HAP-1 (cell line): ENCODE data around the gene ZNF565.
"Not testable (repeated sequence)": the region's sequence is repeated elsewhere in the genome, so short reads cannot be mapped to it uniquely, and the experiment has no call there.

ENCODE experiments used
- DNase-seq, 2 experiments: peaks; one replicate each; pipeline ENCODE4 v3.0.0-alpha.2; 2016 to 2020; ENCODE audit warnings: low spot score in 2 of 2
- H3K27me3 ChIP-seq: fragments of 250-450 bp; sonication (Bioruptor Pico); 2 replicates; pipeline ENCODE4 v1.5.1; 2020; ENCODE audit warnings: low read depth, mild to moderate bottlenecking, moderate library complexity
- H3K36me3 ChIP-seq: fragments of 250-450 bp; sonication (Bioruptor Pico); replicated peaks from 2 replicates; pipeline ENCODE4 v1.5.1; 2020; ENCODE audit warnings: mild to moderate bottlenecking
- H3K4me1 ChIP-seq: fragments of 250-450 bp; sonication (Bioruptor Pico); 2 replicates; pipeline ENCODE4 v1.5.1; 2020; ENCODE audit warnings: mild to moderate bottlenecking
- H3K4me3 ChIP-seq: fragments of 250-450 bp; sonication (Bioruptor Pico); 2 replicates; pipeline ENCODE4 v1.5.1; 2020; ENCODE audit warnings: mild to moderate bottlenecking, moderate library complexity
- H3K9me3 ChIP-seq: fragments of 250-450 bp; sonication (Bioruptor Pico); 2 replicates; pipeline ENCODE4 v1.5.1; 2020; ENCODE audit warnings: mild to moderate bottlenecking, moderate library complexity
- in situ Hi-C: fragments of 300-500 bp; cut with MboI; formaldehyde crosslinking; loops from 3 replicates; pipeline ENCODE4 v1.14.3; 2020; ENCODE audit warnings: low sequenced_read_pairs, inconsistent platforms, mixed read lengths

ZNF565 gene

DNA sequence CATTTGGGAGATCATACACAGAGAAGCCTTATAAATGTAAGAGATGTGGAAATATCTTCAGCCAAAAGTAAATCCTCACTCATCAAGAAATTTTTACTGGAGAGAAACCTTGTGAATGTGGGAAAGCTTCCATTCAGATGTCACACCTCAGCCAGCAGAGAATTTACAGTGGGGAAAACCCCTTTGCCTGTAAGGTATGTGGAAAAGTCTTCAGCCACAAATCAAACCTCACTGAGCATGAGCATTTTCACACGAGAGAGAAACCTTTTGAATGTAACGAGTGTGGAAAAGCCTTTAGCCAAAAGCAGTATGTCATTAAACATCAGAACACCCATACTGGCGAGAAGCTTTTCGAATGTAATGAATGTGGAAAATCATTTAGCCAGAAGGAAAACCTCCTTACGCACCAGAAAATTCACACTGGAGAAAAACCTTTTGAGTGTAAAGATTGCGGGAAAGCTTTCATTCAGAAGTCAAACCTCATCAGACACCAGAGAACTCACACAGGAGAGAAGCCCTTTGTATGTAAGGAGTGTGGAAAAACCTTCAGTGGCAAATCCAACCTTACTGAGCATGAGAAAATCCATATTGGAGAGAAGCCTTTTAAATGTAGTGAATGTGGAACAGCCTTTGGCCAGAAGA, 22.0 kb upstream of the ZNF565 start:
- DNase-seq = no peak
- Histone ChIP-seq H3K4me3 (no peak overlapping the region), H3K4me1 (no peaks in the 10 kb centered on the region)

DNA sequence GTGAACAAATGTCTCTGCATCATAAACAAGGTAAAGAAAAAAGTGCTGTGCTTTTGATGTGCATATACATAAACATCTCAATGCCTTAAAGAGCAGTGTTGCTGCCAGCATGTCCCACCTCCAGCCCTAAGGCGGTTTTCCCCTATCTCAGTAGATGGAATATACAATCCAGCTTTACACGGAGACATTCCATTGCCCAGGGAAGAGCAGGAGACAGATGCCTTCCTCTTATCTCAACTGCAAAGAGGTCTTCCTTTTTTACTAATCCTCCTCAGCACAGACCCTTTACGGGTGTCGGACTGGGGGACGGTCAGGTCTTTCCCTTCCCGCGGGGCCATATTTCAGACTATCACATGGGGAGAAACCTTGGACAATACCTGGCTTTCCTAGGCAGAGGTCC, 19.2 kb upstream of the ZNF565 start:
- Histone ChIP-seq H3K36me3 (peaks cover 86% of the 10 kb centered on the region), H3K9me3 (peaks cover 23% of the 10 kb centered on the region)
- H3K4me1 ChIP-seq, H3K27me3 ChIP-seq, DNase-seq, H3K4me3 ChIP-seq, in situ Hi-C loops: not testable (repeated sequence)

More for the DNA sequence above, 22.0 kb upstream of the ZNF565 start:
- in situ Hi-C loops = no loop called here
- Histone ChIP-seq H3K27me3 (no peaks in the 10 kb centered on the region), H3K36me3 (peaks cover 66% of the 10 kb centered on the region), H3K9me3 (peaks cover 20% of the 10 kb centered on the region)

DNA sequence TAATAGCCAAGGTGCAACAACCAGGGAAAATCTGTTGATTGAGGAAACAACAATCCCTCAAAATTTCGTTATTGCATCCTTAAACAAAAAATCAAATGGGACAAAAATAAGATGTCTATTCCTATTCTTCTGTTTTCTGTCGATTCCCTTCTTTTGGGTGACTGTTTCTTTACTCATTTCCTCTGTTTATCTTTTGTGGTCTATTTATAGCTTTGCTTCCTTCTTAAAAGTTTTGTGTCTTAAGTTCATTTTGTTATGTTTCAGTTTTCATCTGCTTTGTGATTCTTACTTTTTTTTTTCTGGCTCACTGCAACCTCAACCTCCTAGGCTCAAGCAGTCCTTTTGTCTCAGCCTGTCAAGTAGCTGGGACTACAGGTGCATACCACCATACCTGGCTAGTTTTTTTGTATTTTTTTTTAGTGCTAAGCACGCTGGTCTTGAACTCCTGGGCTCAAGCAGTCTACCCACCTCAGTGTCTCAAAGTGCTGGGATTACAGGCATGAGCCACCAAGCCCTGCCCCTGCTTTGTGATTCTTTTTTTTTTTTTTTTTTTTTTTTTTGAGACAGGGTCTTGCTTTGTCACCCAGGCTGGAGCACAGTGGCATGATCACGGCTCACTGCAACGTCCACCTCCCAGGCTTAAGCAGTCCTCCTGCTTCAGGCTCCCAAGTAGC, 10.9 kb upstream of the ZNF565 start:
- Histone ChIP-seq H3K36me3 (peaks cover 83% of the 10 kb centered on the region), H3K9me3 (no peaks in the 10 kb centered on the region), H3K4me1 (peaks cover 3% of the 10 kb centered on the region), H3K27me3 (no peaks in the 10 kb centered on the region), H3K4me3 (no peak overlapping the region)
- in situ Hi-C loops = no loop called here
- no peak for DNase-seq

DNA sequence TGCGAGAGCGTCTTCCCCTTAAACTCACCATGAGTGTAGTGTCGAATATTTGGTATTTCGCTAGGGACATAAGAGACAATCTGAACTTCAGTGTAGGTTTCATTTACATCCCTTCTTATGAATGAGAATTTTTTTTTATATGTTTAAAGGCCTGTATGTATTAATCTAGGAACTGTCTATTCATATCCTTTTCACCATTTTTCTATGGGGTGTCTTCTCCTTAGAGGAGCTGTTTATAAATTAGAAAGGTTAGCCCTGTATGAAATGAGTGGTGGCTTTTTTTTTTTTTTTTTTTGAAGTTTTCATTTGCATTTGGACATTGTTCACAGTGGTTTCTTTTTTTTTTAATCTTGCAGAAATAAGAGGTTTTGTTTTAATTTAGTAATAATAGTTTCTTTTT, 8.0 kb upstream of the ZNF565 start:
- DNase-seq = no peak
- Histone ChIP-seq H3K4me3 (no peak overlapping the region), H3K27me3 (no peaks in the 10 kb centered on the region), H3K4me1 (peaks cover 3% of the 10 kb centered on the region), H3K36me3 (peaks cover 72% of the 10 kb centered on the region), H3K9me3 (no peaks in the 10 kb centered on the region; the same call in 1 of the 2 replicates)
- in situ Hi-C loops = no loop called here

DNA sequence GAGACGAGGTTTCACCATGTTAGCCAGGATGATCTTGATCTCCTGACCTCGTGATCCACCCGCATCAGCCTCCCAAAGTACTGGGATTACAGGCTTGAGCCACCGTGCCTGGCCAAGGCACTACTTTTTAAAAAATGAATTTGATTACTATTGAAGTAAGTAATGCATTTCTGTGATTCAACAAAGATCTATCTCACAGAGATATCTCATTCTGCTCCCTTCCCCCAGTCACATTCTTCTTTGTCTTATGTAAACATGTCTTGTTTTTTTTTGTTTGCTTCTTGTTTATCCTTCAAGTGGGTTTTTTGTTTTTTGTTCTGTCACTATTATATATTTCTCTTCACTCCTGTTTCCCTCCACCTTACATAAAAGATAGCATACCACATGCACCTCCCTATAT, 7.0 kb upstream of the ZNF565 start:
- H3K4me1 ChIP-seq = peaks cover 3% of the 10 kb centered on the region
- no peaks in the 10 kb centered on the region; the same call in 1 of the 2 replicates for H3K9me3 ChIP-seq
- peaks cover 67% of the 10 kb centered on the region for H3K36me3 ChIP-seq
- in situ Hi-C loops = no loop called here
- no peak overlapping the region for H3K4me3 ChIP-seq
- no peak for DNase-seq
- H3K27me3 ChIP-seq = no peaks in the 10 kb centered on the region

DNA sequence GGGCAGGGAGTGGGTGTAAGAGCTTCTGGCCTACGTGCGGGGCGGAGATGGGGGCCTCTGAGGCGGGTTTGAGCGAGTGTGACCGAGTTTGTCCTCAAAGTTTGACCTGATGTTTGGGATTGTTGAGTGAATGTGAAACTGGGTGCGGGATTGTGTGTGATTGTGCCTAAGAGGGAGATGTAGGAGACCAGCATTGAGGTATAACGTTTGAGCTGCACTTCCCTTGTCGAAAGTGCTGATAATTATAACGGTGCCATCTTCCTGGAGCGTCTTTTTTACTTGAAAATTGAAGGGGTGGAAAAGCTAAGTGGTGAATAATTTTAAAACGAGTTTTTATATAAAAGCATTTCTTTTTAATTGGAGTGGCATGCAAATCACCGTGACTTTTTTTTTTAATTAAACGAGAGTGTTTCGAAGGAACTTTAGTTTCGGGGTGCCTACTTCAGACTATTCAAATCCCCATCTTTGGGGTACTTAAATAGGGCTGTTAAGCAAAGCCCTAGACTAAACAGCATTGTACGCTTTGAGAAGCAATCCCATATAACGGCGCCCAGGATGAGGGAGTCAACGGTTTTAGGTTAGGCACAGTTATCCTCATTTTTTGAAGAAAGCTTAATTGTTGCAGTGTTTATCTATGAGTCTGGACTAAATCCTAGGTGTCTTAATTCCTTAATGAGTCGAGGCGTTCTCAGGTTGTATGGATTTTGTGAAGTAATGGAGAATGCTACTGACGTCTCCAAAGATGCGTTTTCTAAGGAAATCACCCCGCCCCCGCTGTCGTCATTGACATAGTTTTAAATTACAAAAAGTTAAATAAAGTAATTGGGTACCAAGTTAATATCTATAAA, 1.0 kb upstream of the ZNF565 start:
- Histone ChIP-seq H3K9me3 (no peaks in the 10 kb centered on the region; the same call in 1 of the 2 replicates), H3K27me3 (no peaks in the 10 kb centered on the region), H3K36me3 (peaks cover 22% of the 10 kb centered on the region), H3K4me3 (peak overlapping the region; percentile 59), H3K4me1 (peaks cover 4% of the 10 kb centered on the region)
- DNase-seq = peak; percentile 15 to 41
- in situ Hi-C loops = no loop called here

DNA sequence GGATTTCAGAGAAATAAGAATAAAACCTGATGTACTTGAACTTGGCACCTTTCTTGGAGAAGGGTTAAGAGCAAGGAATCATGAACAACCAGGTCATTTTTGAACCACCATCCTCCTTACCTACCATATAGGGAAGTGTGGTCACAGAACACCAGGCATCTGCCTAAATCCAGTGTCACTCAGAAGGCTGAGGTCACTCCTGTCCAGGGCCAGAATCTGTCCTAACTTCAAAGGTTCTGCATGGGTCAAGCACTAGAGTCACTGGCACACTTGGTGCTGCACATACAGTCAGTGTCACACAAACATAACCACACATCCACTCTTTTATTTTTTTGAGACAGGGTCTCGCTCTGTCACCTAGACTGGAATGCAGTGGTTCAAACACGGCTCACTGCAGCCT, 1.6 kb downstream of the ZNF565 start:
- DNase-seq = no peak
- H3K4me3 ChIP-seq = no peak overlapping the region
- in situ Hi-C loops = no loop called here
- H3K4me1 ChIP-seq = peaks cover 4% of the 10 kb centered on the region
- H3K9me3 ChIP-seq = no peaks in the 10 kb centered on the region
- H3K27me3 ChIP-seq = no peaks in the 10 kb centered on the region
- H3K36me3 ChIP-seq = peaks cover 6% of the 10 kb centered on the region

DNA sequence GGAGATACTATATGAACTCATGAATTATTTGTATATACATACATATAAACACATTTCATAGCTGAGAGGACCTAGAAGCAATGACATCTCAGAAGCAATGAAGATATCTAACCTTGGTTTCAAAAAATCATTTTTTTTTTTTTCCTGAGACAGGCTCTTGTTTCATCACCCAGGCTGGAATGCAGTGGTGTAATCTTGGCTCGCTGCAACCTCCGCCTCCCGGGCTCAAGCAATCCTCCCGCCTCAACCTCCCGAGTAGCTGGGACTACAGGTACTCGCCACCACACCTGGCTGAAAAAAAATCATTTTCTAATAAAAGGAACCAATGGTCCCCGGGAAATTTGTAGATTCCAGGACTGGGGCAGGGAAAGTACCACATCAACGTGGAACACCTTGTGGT, 4.0 kb downstream of the ZNF565 start:
- H3K9me3 ChIP-seq = no peaks in the 10 kb centered on the region
- no peaks in the 10 kb centered on the region for H3K27me3 ChIP-seq
- no peak overlapping the region for H3K4me3 ChIP-seq
- DNase-seq = no peak
- no peaks in the 10 kb centered on the region for H3K36me3 ChIP-seq
- in situ Hi-C loops = no loop called here
- no peaks in the 10 kb centered on the region for H3K4me1 ChIP-seq

DNA sequence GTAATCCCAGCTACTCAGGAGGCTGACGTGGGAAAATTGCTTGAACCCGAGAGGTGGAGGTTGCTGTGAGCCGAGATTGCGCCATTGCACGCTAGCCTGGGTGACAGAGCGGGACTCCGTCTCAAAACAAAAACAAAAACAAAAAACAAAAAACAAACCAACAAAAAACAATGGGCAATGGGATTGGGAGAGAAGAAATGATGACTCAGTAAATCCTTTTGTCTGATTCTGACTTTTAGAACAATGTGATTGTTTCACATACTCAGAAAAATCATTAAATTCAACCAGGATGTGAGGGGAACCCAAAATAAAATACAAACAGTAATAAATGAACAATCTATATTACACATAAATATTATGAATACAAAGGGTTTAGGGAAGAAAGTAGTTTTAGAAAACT, 5.1 kb downstream of the ZNF565 start:
- H3K9me3 ChIP-seq = no peaks in the 10 kb centered on the region
- DNase-seq = no peak
- in situ Hi-C loops = no loop called here

DNA sequence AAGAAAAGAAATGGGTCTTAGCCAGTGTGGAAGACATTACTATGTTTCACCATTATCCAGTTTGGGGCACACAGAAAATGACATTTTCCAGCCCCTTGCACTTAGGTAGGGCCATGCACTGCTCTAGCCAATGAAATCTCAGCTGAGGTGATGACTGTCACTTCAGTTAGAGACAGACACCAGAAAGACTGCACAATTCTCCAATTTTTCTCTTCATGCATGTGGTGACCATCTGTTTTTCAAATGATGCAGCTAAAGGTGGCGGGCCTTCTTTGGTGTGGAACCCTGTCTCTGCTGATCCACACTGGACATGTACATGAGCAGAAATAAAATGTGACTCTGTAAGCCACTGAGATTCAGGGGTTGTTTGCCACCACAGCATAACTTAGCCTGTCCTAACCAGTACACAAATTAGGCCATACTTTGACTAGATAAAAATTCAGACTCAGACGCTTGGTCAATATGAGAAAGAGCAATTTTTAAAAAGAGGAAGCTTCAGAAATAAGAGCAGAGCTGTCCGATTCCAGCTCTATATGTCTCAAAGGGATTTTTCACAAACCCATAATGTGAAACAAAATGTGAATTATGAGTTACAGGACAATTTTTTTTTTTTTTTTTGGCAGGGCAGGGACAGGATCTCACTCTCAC, 6.7 kb downstream of the ZNF565 start:
- DNase-seq = no peak
- H3K27me3 ChIP-seq = no peaks in the 10 kb centered on the region
- H3K4me3 ChIP-seq = no peak overlapping the region
- in situ Hi-C loops = no loop called here
- H3K36me3 ChIP-seq = no peaks in the 10 kb centered on the region
- H3K9me3 ChIP-seq = no peaks in the 10 kb centered on the region
- H3K4me1 ChIP-seq = no peaks in the 10 kb centered on the region

More for the DNA sequence above, 5.1 kb downstream of the ZNF565 start:
- Histone ChIP-seq H3K4me3 (no peak overlapping the region), H3K36me3 (no peaks in the 10 kb centered on the region), H3K4me1 (no peaks in the 10 kb centered on the region), H3K27me3 (no peaks in the 10 kb centered on the region)

DNA sequence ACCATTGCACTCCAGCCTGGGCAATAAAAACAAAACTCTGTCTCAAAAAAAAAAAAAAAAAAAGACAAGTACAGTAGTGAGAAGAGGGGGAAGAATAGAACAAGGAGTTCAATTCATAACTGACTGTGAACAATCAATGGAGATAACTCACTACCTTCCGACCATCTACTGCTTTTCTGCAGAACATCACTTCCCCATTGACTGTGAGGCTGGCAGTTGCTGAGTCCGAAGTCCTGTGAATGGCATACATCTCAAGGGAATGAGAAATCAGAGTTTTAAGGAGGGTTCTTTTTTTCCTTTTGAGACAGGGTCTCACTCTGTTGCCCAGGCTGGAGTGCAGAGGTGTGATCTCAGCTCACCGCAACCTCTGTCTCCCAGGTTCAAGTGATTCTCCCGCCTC, 11.2 kb downstream of the ZNF565 start:
- no peaks in the 10 kb centered on the region for H3K9me3 ChIP-seq
- in situ Hi-C loops = no loop called here
- H3K36me3 ChIP-seq = no peaks in the 10 kb centered on the region
- no peak overlapping the region for H3K4me3 ChIP-seq
- H3K4me1 ChIP-seq = peaks cover 2% of the 10 kb centered on the region
- DNase-seq = no peak
- no peaks in the 10 kb centered on the region for H3K27me3 ChIP-seq

DNA sequence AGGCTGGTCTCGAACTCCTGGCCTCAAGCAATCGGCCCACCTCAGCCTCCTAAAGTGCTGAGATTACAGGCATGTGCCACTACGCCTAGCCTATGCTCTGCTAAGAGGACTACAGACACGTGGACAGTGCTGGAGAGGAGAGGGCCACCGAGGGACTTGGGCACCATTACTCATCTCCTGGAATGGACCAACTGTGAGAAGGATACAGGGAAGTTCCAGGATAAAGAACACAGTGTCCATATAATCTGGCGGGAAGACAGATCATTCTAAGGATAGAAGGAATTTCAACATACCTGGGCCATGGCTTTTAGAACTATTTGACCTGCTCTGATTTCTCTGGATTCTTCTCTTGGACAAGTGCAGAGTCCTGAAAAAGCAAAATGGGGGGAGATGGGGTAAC, 12.8 kb downstream of the ZNF565 start:
- DNase-seq = no peak
- Histone ChIP-seq H3K4me1 (peaks cover 3% of the 10 kb centered on the region), H3K9me3 (no peaks in the 10 kb centered on the region), H3K4me3 (no peak overlapping the region), H3K27me3 (no peaks in the 10 kb centered on the region), H3K36me3 (no peaks in the 10 kb centered on the region)
- in situ Hi-C loops = no loop called here

DNA sequence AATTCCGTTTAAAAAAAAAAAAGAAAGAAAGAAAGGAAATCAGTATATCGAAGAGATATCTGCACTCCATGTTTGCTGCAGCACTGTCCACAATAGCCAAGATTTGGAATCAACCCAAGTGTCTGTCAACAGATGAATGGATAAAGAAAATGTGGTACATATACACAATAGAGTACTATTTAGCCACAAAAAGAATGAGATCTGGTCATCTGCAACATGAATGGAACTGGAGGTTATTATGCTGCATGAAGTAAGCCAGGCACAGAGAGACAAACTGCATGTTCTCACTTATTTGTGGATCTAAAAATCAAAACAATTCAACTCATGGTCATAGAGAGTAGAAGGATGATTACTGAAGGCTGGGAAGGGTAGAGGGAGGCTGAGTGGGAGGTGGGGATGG, 16.3 kb downstream of the ZNF565 start:
- H3K9me3 ChIP-seq = no peaks in the 10 kb centered on the region
- no peaks in the 10 kb centered on the region for H3K27me3 ChIP-seq
- no peaks in the 10 kb centered on the region for H3K36me3 ChIP-seq
- in situ Hi-C loops = no loop called here
- no peak overlapping the region for H3K4me3 ChIP-seq
- H3K4me1 ChIP-seq = peaks cover 3% of the 10 kb centered on the region
- DNase-seq = peak; percentile 26 to 55
